ENCODE data around the gene C22orf15. TPM values are rescaled to one million over a fixed set of nuclear protein-coding genes. Genes with fewer than 3 reads are reported as not detected.
A peak's percentile ranks its signal among the peaks of the same experiment; 100 is the strongest.

Gene C22orf15
- total RNA-seq, 1 experiment from 2014 or later = not detected

- H3K27ac Mint-ChIP-seq (ENCODE audit: low read depth, unreplicated experiment) = no peak overlapping the region
- BruUV-seq (replicated peaks) = no TSS peak
- H3K27me3 Mint-ChIP-seq (ENCODE audit: insufficient read depth, unreplicated experiment) = no peaks in the 10 kb centered on the region
- DNase-seq (ENCODE audit: unreplicated experiment) = no peak
- H3K4me1 Mint-ChIP-seq (ENCODE audit: insufficient read depth, unreplicated experiment) = no peaks in the 10 kb centered on the region
- intact Hi-C loops (cut with micrococcal nuclease) = no loop called here
- H3K36me3 Mint-ChIP-seq (ENCODE audit: insufficient read depth, unreplicated experiment) = peaks cover 9% of the 10 kb centered on the region
- ChIA-PET CTCF (interaction anchor here (0.8 kb wide), 1 partner anchor 143 kb away, joined by 4 read pairs; no protein-coding TSS in a partner anchor), POLR2A (interaction anchor here (0.7 to 0.9 kb wide), 2 partner anchors 12 to 431 kb away, joined by 4 read pairs; no protein-coding TSS in a partner anchor)
- no peaks in the 10 kb centered on the region for H3K9me3 Mint-ChIP-seq (ENCODE audit: unreplicated experiment)
- TF ChIP-seq, protein P1, sequence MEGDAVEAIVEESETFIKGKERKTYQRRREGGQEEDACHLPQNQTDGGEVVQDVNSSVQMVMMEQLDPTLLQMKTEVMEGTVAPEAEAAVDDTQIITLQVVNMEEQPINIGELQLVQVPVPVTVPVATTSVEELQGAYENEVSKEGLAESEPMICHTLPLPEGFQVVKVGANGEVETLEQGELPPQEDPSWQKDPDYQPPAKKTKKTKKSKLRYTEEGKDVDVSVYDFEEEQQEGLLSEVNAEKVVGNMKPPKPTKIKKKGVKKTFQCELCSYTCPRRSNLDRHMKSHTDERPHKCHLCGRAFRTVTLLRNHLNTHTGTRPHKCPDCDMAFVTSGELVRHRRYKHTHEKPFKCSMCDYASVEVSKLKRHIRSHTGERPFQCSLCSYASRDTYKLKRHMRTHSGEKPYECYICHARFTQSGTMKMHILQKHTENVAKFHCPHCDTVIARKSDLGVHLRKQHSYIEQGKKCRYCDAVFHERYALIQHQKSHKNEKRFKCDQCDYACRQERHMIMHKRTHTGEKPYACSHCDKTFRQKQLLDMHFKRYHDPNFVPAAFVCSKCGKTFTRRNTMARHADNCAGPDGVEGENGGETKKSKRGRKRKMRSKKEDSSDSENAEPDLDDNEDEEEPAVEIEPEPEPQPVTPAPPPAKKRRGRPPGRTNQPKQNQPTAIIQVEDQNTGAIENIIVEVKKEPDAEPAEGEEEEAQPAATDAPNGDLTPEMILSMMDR (IDR thresholded peaks at IDR 0.05; ENCODE audit: unreplicated experiment) = no peak
- H3K4me3 Mint-ChIP-seq (ENCODE audit: unreplicated experiment) = peak overlapping the region; percentile 56
Measured at GRCh38 chr22:23715806-23716375, 46.9 kb upstream of the C22orf15 start.

DNA sequence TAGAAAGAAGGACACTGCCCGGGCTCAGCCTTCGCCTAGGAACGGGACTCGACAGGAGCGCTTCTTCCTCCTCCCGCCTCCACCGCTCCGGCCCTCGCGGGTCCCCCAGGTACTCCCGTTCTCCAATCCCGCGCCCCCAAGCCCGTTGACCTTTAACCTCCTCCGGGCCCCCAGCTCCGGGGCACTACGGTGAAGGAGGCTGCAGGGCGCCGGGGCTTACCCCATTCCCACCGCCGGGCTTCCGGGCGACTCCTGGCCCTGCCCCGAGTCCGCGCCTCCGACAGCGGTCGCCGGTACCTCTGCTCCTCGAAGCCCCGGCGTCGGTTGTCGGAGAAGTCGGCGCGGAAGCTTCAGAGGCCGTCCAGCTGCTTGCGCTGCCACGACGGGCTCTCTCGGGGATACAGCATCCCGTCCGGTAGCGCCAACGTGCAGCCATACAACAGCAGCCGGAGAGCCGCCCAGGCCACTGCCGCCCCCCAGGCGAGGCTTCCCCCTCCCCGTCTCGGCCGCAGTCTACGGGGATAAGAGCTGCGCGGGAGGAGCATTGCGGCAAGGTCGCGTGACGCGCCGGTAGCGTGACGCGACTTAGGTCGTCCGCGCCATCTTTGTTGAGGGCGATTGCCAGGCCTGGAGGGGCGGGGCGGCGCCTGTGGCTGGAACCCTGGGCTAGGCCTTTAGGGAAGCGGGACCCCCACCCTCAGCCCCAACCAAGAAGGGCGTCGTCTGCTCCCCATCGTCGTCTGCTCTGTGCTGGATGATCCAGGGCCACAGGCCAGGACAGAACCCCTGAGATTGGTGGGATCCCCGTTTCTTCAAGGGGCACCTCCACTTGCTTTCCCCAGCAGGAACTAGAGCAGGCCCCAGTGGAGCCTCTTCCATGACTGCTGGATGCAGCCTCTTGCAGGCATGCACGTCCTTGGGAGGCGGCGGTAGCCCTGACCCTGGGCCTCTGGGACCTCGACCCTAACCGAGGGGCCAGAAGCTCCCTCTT, 45.7 kb upstream of the C22orf15 start:
- Mint-ChIP-seq H3K36me3 (ENCODE audit: insufficient read depth, unreplicated experiment) (peaks cover 5% of the 10 kb centered on the region), H3K4me3 (ENCODE audit: unreplicated experiment) (peak overlapping the region; percentile 74), H3K27me3 (ENCODE audit: insufficient read depth, unreplicated experiment) (no peaks in the 10 kb centered on the region), H3K27ac (ENCODE audit: low read depth, unreplicated experiment) (no peak overlapping the region), H3K9me3 (ENCODE audit: unreplicated experiment) (no peaks in the 10 kb centered on the region), H3K4me1 (ENCODE audit: insufficient read depth, unreplicated experiment) (no peaks in the 10 kb centered on the region)
- BruUV-seq (replicated peaks) = TSS peak; percentile 42
- DNase-seq (ENCODE audit: unreplicated experiment) = peak; percentile 82
- POLR2A ChIA-PET = interaction anchor here (0.6 to 1.2 kb wide), 4 partner anchors 33 to 432 kb away, joined by 3 to 6 read pairs (median 4); partner anchors contain the start of gene ZNF70
- intact Hi-C loops (cut with micrococcal nuclease) = no loop called here
- CTCF ChIA-PET = interaction anchor here (0.8 to 1.1 kb wide), 2 partner anchors 133 to 141 kb away, joined by 3 to 4 read pairs; no protein-coding TSS in a partner anchor
- TF ChIP-seq, protein P1 (IDR thresholded peaks at IDR 0.05; ENCODE audit: unreplicated experiment) = no peak

GRCh38 chr22:23718371-23719165, 44.2 kb upstream of the C22orf15 start:
- no TSS peak for BruUV-seq (replicated peaks)
- DNase-seq (ENCODE audit: unreplicated experiment) = peak; percentile 41
- Mint-ChIP-seq H3K27ac (ENCODE audit: low read depth, unreplicated experiment) (no peak overlapping the region), H3K27me3 (ENCODE audit: insufficient read depth, unreplicated experiment) (no peaks in the 10 kb centered on the region), H3K36me3 (ENCODE audit: insufficient read depth, unreplicated experiment) (no peaks in the 10 kb centered on the region), H3K4me3 (ENCODE audit: unreplicated experiment) (no peak overlapping the region), H3K4me1 (ENCODE audit: insufficient read depth, unreplicated experiment) (no peaks in the 10 kb centered on the region), H3K9me3 (ENCODE audit: unreplicated experiment) (no peaks in the 10 kb centered on the region)
- TF ChIP-seq, protein P1 (IDR thresholded peaks at IDR 0.05; ENCODE audit: unreplicated experiment) = no peak
- intact Hi-C loops (cut with micrococcal nuclease) = no loop called here
- POLR2A ChIA-PET = interaction anchor here (0.6 to 1.2 kb wide), 4 partner anchors 14 to 538 kb away, joined by 3 to 6 read pairs (median 3); partner anchors contain the start of gene BCR
- CTCF ChIA-PET = interaction anchor here (0.7 to 1.1 kb wide), 3 partner anchors 131 to 441 kb away, joined by 3 to 4 read pairs (median 3); no protein-coding TSS in a partner anchor

Data from MCF 10A (cell line).